ENCODE results near the gene PLCG2.

Gene PLCG2

DNA sequence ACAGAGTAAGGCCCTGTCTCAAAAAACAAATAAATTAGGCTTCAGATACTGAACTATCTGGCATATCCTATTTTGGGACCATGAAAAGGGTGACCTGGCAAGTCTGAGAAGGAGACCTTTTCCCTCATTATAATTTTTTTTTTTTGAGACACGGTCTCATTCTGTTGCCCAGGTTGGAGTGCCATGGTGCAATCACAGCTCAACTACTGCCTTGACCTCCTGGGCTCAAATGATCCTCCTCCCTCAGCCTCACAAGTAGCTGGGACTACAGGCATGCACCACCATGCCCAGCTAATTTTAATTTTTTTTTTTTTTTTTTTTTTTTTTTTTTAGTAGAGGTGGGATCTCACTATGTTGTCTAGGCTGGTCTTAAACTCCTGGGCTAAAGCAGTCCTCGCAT, 37.3 kb downstream of the PLCG2 start:
- no peak for DNase-seq

GRCh38 chr16:81816793-81817210, 37.7 kb downstream of the PLCG2 start:
- DNase-seq: no peak

DNA sequence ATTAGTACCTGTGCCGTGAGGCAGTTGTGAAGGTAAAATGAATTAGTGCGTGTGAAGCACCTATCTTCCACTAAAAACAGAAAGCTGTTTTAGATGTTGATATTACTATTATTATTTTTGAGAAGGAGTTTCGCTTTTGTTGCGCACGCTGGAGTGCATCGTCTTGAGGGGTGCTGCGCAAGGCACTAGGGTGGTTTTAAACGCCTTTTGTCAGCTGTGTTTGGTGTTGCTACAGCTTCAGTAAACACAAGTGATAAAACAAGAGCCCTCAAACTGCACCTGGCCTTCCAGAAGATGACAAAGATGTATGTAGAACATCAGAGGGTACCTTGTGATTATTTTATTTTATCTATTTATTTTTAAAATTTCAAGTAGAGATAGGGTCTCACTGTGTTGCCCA, 38.2 kb downstream of the PLCG2 start:
- no peak for DNase-seq

GRCh38 chr16:81817789-81818567, 38.9 kb downstream of the PLCG2 start:
- DNase-seq: no peak

DNA sequence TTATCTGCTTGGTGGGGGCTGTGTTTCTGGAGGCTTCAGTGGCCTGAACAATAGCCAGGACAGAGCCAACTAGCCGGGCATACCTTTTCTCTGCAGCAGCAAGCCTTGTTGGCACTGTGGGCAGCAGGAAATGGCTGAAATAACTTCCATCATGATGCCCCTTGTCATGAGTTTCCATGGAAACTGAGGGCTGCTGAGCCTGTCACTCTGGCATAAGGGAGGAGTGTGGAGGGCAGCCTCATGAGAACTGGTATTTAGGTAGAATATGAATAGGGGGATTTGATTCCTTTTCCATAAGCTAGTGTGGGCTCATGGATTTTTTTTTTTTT, 39.4 kb downstream of the PLCG2 start:
- no peak for DNase-seq

GRCh38 chr16:81818905-81819304, 39.8 kb downstream of the PLCG2 start:
- DNase-seq: no peak

DNA sequence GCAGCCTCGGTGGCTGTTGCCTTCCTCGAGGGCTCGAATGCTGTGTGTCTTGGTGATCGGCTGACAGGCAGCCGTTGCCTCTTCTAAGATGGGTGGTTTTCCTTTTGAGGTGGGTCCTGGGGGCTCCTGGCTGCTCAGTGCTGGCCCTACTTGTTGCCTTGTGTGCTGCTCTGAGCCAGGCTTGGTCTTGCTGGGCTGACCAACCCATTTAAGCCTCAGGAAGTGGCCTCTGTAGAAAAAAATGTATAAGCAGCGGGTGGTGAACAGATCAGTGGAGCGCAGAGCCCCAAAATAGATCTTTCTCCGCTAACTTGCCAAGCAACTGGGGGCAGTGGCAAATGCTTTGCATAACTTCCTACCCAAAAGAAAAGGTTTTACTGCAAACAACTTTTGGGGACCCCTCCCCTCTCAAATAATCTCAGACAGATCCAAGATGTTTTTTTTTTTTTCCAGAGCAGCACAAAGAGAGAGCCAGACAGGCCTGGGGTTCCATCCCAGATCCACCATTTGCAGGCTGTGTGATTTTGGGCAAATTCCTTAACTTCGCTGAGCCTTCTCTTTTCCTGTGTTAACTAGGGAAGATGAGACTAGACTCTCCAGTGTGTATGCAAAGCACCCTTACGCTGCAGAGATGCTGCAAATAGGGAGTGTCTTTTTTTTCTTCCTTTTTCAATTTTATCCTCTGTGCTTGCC, 42.5 kb downstream of the PLCG2 start:
- no peak for DNase-seq

DNA sequence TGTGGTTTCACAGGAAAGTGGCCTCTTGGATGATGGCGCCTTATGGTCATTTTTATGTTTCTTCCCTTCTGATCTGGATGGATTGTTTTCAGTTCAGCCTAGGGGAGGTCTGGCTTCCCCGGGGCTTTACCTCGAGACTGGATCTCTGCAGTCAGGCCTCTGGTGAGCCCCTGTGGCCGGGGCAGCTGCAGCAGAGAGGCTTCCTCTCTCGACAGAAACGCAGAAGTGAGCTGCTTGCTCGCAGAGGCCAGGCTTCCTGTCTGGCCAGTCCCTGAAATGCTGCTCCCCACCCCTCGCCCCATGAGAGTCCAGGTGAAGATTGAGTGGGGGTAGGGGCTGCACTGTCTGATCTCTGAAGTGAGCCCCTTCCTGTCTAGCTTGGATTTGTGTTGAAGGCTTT, 44.0 kb downstream of the PLCG2 start:
- DNase-seq: peak; percentile 49

- DNase-seq: no peak
Measured at GRCh38 chr16:81823734-81824133, 44.6 kb downstream of the PLCG2 start.

DNA sequence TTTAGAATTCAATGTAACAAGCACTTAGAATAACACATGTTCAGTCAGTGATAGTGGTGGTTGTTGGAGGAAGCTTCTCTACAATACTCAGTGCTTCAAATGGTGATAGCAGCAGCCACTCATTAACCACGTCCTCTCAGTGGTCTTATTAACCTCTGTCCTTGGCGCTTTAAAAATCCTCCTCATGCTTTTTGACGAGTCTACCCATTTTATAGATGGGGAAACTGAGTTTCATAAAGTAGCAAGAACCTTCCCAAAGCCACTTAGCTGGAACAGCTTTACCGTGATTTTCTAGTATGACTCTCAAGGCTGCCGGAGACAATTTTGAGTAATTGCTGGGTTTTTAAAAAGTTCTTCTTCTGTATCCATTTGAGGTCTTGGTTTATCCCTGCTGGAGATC, 47.4 kb downstream of the PLCG2 start:
- DNase-seq: no peak

DNA sequence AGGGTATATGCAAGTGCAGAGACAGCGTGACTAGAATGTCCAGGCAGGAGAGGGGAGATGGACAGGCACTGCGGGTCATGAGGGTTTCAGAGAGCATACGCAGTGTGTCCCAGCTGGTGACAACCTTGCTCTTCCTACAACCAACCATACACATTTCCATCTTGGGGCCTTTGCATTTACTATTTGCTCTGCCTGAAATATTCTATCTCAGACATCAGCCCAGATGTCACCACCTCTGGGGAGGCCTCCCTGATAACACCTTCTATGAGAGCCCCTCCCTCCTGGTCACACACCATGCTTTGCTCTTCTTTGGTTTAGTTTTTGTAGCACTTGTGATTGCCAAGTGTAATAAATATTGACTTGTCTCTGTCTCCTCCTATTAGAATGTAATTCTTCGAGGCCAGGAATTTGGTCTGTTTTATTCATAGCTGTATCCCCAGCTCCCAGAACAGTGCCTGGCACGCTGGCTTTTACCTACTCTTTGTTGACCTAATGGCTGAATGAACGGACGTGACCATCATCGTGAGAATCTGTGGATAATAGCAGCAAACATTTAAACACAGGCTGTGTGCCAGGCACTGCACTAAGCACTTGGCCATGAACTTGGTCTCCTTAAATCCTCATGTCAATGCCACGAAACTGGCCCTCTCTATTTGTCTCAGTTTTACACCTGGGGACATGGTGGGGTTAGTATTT, 51.9 kb downstream of the PLCG2 start:
- no peak for DNase-seq

- no peak for DNase-seq
Measured at GRCh38 chr16:81831722-81832126, 52.6 kb downstream of the PLCG2 start.

DNA sequence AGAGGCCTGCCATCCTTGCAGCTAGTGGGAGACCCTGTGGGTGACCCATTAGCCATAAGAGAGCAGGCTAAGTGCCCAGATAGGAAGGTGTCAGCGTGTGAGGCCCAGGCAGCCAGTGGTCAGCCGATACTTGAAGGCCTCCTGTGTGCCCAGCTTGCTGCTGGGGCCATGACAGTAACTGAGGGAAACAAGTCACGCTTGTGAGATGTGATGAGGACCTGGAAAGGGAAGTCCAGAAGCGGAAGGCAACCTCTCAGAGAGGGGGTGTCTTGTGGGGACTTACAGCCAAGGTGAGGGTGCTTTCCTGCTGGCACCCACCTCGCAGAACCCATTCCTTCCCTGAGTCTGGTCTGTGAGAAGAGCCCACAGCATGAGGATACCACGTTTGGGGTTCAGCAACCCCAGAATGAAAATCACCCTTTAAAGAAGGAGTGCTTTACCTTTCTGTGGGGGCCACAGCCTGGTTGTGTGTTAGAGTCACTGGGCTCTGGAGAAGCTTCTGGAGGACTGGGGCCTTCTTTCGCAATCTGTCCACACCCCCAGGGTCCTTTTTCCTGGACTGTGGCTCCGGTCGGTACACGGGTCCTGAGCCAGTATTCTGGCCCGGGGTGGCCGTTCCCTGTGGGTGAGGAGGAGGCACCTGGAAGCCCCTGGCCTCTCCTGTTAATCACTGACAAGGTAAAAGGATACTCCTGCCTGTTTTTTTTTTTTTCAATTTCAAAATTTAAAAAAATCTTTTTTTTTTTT, 53.9 kb downstream of the PLCG2 start:
- no peak for DNase-seq

GRCh38 chr16:81833751-81834150, 54.7 kb downstream of the PLCG2 start:
- DNase-seq: no peak

DNA sequence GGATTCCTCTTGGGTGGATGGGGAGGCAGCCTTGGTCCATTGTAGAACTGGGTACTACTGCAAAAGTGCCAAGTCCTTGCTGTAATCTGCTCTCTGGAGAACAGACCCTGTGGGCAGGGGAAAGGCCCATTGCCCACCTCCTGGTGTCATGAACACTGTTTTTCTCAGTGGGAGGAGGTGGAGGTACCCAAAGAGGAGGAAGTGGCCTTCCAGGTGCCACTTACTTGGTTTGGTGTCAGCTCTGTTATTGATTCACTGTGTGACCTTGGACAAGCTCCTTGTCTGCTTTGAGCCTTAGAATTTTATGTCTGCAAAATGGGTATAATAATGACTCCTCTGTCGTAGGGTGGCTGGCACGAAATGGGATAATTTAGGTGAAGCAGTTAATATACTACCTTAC, 55.8 kb downstream of the PLCG2 start:
- DNase-seq: no peak

DNA sequence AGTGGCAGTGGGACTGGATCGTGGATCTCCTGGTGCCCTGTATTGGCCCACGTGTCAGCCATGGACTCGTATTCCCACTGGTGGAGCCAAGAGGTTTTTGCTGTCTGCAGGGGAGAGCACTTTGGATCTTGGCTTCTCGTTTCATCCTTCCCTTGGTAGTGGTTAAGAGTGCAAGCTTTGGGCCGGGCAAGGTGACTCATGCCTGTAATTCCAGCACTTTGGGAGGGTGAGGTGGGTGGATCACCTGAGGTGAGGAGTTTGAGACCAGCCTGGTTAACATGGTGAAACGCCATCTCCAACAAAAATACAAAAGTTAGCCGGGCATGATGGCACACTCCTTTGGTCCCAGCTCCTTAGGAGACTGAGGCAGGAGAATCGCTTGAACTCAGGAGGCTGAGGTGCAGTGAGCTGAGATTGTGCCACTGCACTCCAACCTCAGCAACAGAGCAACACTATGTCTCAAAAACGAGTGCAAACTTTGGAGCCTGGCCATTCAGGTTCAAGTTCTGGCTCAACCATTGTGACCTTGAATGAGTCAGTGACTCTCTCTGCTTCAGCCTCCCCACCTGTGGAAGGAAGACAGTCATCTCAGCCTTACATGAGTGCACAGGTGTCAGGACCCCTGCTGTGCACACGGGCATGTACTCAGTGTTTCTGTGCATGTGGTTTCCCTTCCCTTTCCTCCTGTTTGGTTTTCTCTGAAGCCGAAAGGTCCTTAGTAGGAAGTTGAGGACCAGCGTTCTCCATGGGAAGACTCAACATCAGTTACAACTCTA, 57.4 kb downstream of the PLCG2 start:
- no peak for DNase-seq

GRCh38 chr16:81837312-81837751, 58.2 kb downstream of the PLCG2 start:
- no peak for DNase-seq

DNA sequence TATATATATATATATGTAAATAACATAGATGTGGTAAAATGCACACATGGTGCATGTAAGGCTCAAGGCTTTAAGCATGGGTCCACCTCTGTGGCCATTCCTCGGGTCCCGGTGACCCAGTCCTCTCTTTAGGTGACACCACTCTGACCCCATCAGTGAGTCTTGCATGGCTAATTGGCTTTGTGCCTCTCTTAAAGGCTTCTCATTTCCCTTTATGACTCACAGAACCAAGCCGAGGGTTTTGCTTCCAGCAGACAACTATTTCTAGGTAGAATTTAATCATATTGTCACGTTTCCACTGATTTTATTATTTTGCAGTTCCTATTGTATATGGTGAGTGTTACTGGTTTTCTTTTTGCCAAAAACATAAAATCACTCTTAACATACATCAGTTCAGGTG, 59.7 kb downstream of the PLCG2 start:
- no peak for DNase-seq

- no peak for DNase-seq
Measured at GRCh38 chr16:81841722-81842121, 62.6 kb downstream of the PLCG2 start.

DNA sequence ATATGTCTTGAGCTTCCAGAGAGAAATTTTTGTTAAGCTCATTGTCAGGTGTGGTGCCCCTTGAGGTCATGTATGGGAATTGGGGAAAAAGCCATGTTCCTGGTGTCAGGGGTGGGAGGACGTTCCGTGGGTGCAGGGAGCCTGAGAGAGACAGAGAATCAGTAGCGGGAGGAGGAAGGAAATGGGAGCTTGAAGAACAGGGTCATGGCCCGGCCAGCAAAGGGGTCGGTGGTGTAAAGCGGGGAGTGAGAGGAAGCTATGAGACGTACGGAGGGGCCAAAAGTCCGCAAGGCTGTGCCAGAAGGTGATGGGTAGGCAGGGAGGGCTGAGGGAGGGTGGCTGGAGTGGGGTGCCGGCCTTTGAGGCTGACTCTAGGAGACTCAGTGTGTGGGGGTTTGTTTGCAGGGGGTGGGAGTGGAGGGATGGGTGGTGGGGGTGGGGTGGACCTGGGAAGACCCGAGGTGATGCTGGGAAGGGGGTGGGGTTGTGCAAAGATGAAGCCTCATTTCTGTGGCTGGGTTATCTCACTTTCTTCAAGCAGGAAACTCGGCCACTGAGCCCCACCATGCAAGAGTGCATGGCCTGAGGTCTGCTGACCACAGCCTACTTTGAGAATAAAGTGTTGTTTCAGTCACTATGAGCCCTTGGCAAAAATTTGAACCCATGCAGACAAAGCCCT, 63.6 kb downstream of the PLCG2 start:
- DNase-seq: no peak

- DNase-seq: no peak
Measured at GRCh38 chr16:81843243-81843582, 64.1 kb downstream of the PLCG2 start.

DNA sequence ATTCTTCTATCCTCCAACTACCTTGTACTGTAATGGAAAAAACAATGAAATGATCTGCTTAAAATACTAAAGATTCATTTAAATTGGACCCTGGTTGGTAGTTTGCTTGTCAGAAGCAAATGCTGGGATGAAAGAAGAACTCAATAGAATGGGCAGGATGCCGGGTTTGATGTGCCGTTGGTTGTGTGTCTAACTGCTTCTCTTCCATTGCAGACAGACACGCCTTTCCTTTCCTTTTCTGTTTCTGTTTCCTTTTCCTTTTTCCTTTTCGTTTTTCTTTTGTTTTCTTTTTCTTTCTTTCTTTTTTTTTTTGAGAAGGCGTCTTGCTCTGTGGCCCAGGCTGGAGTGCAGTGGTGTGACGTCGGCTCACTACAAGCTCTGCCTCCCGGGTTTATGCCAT, 64.6 kb downstream of the PLCG2 start:
- no peak for DNase-seq
